ENCODE data around the gene CNR2. TPM values are rescaled to one million over a fixed set of nuclear protein-coding genes. Genes with fewer than 3 reads are reported as not detected.
A peak's percentile ranks its signal among the peaks of the same experiment; 100 is the strongest.
"Not testable (repeated sequence)": the region's sequence is repeated elsewhere in the genome, so short reads cannot be mapped to it uniquely, and the experiment has no call there.

Gene CNR2
- total RNA-seq, 1 donor from 2014 or later, result not detected

DNA sequence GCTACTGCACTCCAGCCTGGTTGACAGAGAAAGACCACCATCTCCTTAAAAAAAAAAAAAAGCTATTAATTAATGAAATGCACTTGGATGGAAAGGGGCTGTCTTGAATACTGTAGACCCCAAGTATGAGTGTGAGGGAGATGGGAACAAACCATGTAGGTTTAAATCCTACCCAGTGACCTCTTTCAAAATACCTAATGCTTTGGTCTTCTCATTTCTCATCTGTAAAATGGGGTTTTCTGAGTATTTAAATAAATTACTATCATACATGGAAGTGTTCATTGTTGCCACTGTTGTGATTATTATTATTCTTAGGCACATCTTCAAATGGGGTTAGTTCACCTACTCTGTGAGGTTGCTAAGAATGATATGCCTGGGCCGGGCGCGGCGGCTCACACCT, 27.9 kb downstream of the CNR2 start:
- DNase-seq (ENCODE audit: low read depth in 2 of 2), result no peak

DNA sequence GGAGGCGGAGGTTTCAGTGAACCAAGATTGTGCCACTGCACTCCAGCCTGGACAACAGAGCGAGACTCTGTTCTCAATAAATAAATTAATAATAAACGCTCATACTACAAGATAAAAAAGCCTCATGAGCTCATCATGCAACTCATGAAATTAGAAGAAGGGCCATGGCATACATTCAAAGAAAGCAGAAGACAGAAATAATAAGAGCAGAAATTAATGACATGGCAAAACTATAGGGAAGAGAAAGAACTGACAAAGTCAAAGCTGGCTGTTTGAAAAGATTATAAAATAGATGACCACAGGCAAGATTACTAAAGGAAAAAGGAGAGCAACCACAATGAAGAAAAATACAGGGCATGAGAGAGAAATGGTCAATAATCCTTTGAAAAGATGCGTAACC, 30.4 kb downstream of the CNR2 start:
- DNase-seq (ENCODE audit: low read depth in 2 of 2), result no peak

GRCh38 chr1:23879809-23880208, 33.4 kb downstream of the CNR2 start:
- DNase-seq (ENCODE audit: low read depth in 2 of 2), result no peak

- no peak for DNase-seq (ENCODE audit: low read depth in 2 of 2)
These were observed 34.5 kb downstream of the CNR2 start for GRCh38 chr1:23878668-23879067.

DNA sequence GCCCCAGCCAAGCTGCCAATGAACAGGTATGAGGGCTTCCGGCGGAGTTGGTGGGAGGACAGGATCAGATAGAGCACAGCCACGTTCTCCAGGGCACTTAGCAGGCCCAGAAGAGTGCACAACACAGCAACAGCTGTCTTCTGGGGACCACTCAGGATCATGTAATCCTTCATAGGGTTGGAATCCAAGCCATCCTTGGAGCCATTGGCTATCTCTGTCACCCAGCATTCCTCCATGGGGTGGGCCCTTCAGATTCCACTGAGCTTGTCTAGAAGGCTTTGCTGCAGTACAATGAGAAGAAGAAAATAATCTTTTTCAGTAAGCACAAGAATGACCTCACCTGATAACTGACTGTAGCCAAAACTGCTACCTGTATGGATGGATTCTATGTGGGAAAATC, 37.8 kb downstream of the CNR2 start:
- DNase-seq (ENCODE audit: low read depth in 2 of 2), result no peak

- no peak for DNase-seq (ENCODE audit: low read depth in 2 of 2)
These were observed 40.7 kb downstream of the CNR2 start for GRCh38 chr1:23872421-23872820.

DNA sequence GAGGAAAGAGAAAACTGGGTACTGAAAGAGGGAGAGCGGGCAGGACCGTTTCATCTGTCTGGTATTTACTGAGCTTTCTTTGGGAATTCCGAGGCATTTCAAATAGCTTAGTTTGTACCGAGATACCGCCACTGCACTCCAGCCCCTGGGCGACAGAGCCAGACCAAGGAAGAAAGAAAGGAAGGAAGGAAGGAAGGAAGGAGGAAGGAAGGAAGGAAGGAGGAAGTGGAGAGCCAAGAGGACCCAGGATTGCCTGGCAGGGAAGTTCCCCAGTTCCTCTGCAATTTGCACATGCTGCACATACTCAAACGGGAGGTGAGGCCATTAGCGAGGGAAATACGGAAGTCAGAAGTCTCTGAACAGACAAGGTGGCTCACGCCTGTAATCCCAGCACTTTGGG, 44.1 kb downstream of the CNR2 start:
- no peak for DNase-seq (ENCODE audit: low read depth in 2 of 2)

GRCh38 chr1:23868557-23869016, 44.6 kb downstream of the CNR2 start:
- peak in 1 of 2 donors; percentile 20 for DNase-seq (ENCODE audit: low read depth in 2 of 2)

GRCh38 chr1:23867895-23868556, 45.1 kb downstream of the CNR2 start, which contains the start of gene FUCA1:
Gene FUCA1 (minus strand): TSS chr1:23868290. CDS start chr1:23868286, 4 bp downstream.
- peak; percentile 82 to 88 for DNase-seq (ENCODE audit: low read depth in 2 of 2)

DNA sequence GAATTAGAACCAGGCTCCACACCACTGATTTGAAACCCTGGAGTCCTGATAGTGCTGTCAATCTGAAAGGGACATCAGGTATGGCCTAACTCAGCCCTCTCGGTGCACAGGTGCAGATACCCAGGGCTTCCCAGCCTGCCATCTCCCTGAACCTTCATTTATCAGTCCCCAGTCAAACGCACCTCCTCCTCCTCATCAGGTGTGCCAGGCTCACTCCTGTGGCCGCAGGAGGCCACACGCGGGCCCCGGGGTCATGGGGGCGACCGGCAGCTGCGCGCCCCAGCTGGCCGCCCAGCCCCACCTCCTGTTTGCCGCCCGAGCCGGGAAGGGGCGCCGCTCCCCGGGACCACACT, 45.6 kb downstream of the CNR2 start:
- DNase-seq (ENCODE audit: low read depth in 2 of 2), result no peak

GRCh38 chr1:23865543-23865930, 47.6 kb downstream of the CNR2 start:
- DNase-seq (ENCODE audit: low read depth in 2 of 2), result peak in 1 of 2 donors; percentile 17

DNA sequence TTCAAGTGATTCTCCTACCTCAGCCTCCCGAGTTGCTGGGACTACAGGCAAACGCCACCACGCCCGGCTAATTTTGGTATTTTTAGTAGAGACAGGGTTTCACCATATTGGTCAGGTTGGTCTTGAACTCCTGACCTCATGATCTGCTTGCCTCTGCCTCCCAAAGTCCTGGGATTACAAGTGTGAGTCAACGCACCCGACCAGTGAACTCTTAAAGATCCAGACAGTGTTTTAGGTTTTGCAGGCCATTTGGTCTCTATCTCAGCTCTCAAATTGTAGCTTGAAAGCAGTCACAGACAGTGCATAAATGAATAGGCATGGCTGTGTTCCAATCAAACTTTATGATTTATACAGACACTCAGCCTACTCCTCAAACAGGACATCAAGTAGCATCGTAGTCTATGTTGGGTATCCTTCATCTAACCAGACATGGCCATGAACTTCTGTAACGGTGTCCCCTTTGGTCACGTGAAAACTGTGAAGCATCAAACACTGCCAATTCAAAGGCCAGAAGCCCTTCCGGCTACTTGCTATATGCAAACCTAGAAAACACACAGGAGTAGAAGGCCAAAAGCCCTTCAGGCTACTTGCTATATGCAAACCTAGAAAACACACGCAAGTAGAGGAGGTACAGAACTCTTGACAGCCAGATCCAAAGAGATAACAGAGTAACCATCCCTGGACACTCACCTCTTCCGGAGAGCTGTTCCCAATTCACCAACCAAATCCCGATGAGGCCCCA, 48.2 kb downstream of the CNR2 start:
- DNase-seq (ENCODE audit: low read depth in 2 of 2), result no peak

DNA sequence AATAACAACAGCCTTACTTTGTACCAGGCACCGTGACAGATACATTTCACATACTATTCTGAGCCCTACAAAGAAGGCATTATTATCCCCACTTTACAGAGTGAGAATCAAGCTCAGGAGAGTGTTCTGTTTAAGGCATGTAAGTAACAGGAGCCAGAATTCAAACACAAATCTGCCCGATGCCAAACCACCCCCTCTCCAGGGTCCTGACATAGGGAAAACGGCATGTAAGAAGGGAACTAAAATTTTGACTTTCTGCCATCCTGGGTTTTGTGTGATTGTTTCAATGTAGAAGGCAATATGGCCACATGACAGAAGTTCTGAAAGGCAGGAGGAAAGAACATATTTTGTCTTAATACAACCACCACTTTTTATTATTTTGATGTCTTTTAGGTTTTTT, 50.5 kb downstream of the CNR2 start:
- DNase-seq (ENCODE audit: low read depth in 2 of 2), result no peak

- peak; percentile 34 to 56 for DNase-seq (ENCODE audit: low read depth in 2 of 2)
These were observed 58.6 kb downstream of the CNR2 start for GRCh38 chr1:23854568-23854967.

- DNase-seq (ENCODE audit: low read depth in 2 of 2), result not testable (repeated sequence)
These were observed 60.0 kb downstream of the CNR2 start for GRCh38 chr1:23853124-23853523.

- not testable (repeated sequence) for DNase-seq (ENCODE audit: low read depth in 2 of 2)
These were observed 61.8 kb downstream of the CNR2 start for GRCh38 chr1:23851406-23851805.

DNA sequence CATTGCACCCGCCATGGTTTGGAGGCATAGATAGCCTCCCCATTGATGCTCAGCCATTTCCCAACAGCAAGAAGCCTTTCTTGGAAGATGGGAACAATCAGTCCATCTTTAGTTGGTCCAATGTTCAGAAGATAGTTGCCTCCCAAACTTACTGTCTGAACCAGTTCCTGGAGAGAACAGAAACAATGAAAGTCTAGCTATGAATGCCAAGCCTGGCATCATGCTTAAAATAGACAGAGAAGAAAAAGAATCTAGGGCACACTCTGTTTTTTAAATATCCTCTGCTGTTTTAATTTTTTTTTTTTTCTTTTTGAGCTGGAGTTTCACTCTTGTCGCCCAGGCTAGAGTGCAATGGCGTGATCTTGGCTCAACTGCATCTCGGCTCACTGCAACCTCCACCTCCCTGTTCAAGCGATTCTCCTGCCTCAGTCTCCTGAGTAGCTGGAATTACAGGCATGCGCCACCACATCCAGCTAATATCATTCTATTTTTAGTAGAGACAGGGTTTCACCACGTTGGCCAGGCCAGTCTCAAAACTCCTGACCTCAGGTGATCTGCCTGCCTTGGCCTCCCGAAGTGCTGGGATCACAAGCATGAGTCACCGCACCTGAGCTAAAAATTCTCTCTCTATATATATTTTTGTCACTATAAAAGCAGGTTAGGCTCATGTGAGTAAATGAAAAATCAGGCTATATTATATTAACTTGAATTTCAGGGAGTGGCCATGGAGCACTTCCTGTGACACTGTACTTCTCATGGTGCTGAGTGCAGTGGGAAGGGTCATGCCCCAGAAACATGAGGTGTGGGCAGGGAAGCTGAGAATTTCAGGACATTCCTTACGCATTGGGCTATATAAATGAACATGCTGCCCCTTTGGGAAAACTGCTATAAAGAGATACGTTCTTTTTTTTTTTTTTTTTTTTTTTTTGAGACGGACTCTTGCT, 64.2 kb downstream of the CNR2 start:
- DNase-seq (ENCODE audit: low read depth in 2 of 2), result no peak

GRCh38 chr1:23847482-23848095, 65.6 kb downstream of the CNR2 start:
- not testable (repeated sequence) for DNase-seq (ENCODE audit: low read depth in 2 of 2)

DNA sequence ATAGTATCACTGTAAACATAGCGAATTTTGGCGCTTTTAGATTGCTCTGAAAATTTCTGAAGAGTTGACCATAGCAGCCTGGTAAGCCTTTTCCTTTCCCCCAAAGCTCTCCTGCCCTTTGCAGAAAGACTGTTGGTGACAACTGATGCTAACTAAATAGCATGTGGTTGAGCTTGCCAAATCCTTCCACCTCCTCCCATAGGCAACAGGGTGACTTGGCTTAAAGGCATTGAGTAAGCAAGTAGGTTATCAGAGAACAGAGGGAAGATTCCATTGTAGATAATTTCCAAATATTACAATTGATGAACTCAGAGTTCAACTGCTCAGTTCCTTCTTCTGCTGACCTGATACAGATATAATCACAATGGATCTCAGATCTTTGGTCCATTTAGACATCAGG, 68.0 kb downstream of the CNR2 start:
- no peak for DNase-seq (ENCODE audit: low read depth in 2 of 2)

GRCh38 chr1:23843644-23844043, 69.5 kb downstream of the CNR2 start:
- no peak for DNase-seq (ENCODE audit: low read depth in 2 of 2)

DNA sequence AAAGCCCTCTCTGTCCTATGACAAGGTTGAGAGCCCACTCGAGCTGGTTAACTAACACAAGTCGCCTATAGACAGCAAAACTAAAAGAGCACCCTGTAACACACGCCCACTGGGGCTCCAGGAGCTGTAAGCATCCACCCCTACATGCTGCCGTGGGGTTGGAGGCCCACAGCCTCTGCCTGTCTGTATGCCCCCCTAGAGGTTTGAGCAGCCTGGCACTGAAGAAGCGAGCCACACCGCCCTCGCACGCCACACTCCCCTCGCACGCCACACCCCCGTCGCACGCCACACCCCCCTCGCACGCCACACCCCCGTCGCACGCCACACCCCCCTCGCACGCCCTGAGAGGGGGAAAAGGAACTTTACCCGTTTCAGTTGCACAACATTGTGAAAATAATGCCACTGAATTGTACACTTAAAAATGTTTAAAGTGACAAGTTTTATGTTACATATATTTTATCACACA, 74.7 kb downstream of the CNR2 start:
- peak; percentile 36 to 66 for DNase-seq (ENCODE audit: low read depth in 2 of 2)

Measured in lung microvascular endothelial cell (primary cell).